GM18858 (cell line): ENCODE measurements around the gene TWIST2.

Experiments used
- ATAC-seq: cut with Tn5 transposase; IDR thresholded peaks from one replicate; pipeline ENCODE4 v1.9.1; 2021; ENCODE audit not compliant: unreplicated experiment

Gene TWIST2

DNA sequence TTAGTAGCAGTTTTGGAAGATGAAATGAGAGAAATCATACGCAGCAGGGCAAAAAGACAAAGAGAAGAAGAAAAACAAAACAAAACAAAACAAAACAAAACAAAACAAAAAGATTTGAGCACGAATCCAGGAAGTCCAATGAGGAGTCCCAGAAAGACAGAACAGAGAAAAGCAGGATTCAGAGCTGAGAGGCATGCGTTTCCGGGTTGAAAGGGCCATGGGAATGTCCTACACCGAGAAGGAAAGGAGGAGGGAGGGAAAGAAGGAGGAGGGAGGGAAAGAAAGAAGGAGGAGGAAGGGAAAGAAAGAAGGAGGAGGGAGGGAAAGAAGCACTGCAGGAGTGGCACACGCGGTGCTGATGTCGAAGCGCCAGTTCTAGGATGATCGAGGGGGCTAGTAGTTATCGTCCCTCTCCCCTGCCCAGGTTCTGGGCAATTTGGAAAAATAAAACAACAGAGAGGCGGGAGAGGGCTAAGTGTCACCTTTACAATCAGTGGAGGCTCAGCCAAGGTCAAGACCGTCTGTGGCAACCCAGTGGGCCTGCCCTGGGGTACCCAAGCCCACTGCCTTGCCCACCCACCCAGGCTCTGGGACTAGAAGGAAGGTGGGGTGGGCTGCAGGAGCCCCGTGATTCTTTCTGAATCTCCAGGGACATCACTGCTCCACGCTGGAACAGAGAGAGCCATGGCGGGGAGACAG lies 68.4 kb downstream of the TWIST2 start:
- ATAC-seq, result no peak

DNA sequence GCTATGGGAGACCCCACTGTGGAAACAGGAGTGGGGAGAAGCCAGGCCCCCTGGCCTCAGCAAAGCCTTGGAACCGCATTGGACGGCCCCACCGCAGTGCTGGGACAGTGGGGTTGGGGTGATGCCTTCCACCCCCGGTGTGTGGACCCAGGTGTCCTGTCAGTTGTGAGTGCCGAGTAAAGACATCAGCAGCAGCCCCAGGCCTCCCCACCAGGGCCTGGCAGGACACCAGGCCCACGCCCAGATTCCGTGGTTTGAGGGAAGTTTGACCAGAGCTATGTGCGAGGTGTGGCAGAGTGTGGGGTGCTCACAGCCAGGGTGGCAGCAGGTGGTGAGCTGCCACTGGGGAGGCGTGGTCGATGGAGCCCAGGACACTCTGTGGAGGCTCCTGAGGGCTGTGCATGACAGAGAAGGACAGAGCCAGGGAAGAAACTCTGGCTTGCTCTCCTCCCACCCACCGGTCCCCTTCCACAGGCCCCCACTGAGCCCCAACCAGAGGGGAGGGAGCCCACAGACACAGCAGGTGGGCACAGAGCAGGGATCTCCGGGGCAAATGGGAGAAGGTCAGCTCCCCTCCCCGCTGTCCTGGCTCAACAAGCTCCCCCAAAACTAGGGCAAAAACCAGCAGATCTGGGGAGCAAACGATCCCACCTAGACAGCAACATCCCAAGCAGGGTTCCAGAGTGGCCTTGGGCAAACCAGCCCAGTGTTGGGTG lies 69.1 kb downstream of the TWIST2 start:
- ATAC-seq, result no peak

DNA sequence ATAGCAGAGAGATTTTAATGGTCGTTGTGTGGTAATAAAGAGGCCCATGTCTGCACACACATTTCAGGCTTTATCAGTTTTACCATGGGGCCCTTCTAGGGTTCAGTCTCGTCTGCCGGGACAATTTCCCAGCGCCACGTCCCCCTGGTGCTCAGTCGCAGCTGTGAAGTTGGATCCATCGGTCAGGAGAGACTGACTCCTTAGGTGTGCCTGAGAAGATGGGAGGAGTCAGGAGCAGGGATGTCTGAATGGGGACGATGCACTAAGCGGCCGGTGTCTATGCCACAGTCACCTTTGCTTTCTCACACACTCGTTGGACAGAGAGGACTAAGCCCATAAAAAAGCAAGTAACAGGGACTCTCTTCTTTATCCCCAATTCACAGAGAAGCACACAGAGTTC lies 71.4 kb downstream of the TWIST2 start:
- ATAC-seq, result no peak

DNA sequence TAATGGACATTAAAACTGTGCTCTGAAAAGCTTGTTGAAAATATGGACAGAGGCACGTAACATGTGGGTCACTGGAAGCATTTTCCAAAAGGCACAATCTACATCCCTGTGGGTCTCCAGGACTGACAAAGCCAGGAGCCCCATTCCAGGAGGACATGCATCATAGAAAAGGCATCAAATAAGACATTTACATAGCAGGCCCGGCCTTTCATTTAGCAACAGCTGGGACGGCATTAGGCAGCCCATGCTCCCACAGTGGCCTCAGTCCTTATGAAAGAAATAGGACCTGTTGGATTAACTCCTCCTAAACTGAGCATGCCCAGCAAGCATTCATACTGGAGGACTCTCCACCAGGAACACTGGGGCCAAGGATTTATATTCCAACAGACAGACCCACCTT lies 72.2 kb downstream of the TWIST2 start:
- no peak for ATAC-seq

DNA sequence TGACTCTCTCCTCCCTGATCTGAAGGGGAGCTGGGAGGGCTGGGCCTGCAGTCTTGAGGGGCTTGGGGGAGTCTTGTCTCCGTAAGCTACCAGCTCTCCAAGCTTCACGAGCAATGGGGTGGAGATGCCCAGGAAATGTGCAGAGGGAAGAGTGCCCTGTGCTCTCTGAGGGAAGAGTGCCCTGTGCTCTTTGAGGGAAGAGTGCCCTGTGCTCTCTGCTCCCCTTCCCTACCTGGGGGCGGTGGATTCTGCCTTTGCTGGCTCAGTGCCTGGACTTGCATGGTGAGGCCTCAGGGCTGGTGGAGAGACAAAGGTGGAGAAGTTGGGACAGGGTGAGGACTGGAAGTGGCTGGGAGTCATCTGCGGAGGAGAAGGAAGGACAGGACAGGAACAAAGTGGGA lies 72.7 kb downstream of the TWIST2 start:
- ATAC-seq, result no peak

DNA sequence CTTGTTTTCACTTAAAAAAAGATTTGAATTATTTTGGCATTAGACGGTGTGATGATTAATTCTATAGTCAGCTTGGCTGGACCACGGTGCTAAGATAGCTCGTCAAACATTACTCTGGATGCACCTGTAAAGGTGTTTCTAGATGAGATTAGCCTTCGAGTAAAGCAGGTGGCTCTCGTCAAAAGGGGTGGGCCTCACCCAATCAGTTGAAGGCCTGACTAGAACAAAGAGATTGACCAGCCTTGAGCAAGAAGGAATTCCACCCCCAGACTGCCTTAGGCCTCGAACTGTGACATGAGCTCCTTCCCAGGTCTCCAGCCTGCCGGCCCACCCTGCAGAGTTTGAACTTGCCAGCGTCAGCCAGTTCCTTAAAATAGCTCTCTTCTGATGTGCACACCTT lies 73.4 kb downstream of the TWIST2 start:
- ATAC-seq, result no peak

DNA sequence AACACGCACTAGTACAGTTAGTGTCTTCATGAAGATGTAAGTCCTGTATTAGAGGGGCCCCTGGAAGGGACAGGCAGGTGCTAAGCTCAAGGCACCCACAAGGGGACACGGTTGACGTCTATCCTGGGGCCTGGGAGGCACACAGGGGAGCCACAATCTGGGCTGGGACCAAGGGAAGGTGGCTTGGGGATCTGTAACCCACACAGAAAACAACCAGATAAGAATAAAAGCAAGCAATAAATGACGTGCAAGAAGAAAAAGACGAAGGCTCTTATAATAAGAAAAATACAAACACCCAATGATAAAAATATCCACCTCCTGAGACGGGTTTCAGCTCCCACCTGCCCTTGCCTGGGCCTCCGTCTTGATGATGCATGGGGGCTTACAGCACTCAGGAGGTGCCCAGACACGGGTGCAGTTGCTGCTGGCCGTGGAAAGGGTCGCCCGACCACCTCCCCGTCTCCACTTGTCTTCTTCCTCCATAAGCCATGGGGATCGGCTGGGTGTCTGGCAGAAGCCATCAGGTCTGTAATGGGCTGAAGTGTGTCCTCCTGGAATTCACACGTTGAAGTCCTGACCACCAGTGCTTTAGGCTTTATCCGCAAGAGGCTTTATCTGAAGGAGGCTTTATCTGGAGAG lies 73.9 kb downstream of the TWIST2 start:
- no peak for ATAC-seq

DNA sequence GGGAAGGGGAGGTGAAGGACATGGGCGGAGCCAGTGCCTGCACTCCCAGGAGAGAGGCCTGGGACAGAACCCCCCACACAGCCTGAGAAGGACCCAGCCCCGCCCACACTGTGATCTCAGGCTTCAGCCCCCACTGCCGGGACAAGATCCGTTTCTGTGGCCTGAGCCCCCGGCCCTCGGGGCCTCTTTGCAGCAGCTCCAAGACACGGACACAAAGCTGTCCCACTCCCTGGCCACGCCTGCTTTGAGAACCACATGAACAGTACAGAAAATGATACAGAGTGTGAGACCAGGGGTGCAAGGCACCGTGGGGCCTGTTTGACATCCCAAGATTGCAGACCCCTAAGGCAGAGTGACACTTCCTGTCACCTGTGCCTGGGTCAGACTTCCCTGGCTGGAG lies 74.5 kb downstream of the TWIST2 start:
- ATAC-seq, result no peak

DNA sequence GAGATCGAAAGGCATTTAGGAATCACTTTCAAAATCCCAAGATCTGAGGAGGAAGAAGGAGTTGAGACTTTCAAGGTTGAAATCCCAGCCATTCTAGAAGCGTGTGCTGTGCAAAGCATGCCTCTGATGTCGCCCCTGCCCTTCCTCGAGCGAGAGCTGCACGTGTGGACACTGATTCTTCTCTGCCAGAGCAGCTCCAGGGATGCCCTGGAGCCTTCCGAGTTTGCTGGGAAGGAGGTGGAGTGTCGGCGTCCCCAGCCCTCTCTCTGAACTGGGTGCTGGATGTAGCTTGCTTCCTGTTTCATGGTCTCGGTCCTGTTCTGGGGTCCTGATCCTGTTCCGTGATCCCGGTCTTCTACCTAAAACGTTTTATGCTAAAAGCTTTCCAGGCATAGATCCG lies 76.1 kb downstream of the TWIST2 start:
- ATAC-seq, result no peak

DNA sequence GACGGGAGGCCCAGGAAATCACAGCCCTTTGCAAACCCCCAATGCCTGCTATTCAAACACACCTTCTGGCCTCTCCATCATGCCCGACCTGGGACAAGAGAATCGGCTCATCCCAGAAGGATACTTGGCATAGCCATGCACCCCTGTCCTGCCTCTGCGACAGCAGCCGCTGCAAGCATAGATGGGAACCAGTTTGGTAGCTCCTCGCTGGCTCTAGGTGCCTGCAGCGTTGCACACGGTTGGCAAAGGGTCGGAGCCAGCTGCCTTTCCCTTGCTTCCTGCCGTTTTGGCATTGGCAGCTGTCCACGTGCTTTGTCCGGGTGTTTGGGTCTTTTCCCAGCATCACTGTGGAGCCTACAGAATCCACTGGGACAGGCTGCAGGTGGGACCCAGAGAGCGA lies 76.9 kb downstream of the TWIST2 start:
- no peak for ATAC-seq

DNA sequence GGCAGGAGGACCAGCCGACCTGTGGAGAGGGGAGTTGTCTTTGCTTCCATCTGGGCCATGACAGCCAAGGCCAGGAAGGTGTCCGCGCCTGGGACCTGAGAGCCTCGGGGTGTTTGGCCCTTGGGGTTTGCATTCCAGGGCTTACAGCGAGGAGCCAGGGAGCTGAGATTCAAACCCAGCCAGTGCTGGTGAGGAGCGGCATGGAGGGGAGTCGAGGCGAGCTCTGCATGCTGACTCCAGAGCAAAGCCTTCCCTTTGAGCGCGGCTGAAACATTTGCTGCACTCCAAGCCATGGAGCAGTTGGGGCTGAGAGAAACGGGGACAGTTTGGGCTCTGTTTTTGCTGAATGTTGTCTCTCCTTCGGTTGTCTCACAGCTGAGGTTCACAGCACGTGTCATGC lies 77.4 kb downstream of the TWIST2 start:
- no peak for ATAC-seq

DNA sequence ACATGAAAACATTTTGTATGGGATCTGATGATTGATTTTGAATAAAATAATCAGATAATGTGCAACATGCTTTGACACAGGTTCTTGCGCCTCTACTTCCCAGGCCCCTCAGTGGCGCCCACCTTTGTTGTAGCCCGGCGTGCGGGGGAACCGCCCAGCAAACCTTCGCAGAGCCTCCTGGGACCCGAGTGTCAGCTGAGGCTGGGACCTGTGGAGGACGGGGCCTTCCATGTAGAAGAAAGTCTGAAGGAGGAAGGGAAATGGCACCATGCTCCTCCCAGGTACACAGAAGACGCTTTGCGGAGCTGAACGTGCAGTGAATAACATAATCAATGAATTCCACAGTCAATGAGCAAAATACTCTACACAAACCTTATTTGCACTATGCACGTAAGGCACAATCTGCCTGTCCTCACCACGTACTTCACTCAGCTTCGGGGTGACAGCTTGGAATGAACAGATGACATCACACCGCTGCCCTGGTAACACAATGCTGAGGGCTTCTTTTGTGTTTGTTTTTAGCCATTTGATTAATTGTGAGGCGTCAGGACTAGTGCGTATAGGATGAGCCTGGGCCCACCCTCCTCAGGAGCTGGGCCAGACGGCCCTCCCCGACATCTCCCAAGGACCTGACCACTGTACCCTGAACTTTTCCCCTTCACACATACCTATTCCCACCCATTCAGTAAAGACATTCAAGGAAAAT lies 78.1 kb downstream of the TWIST2 start:
- ATAC-seq, result no peak

DNA sequence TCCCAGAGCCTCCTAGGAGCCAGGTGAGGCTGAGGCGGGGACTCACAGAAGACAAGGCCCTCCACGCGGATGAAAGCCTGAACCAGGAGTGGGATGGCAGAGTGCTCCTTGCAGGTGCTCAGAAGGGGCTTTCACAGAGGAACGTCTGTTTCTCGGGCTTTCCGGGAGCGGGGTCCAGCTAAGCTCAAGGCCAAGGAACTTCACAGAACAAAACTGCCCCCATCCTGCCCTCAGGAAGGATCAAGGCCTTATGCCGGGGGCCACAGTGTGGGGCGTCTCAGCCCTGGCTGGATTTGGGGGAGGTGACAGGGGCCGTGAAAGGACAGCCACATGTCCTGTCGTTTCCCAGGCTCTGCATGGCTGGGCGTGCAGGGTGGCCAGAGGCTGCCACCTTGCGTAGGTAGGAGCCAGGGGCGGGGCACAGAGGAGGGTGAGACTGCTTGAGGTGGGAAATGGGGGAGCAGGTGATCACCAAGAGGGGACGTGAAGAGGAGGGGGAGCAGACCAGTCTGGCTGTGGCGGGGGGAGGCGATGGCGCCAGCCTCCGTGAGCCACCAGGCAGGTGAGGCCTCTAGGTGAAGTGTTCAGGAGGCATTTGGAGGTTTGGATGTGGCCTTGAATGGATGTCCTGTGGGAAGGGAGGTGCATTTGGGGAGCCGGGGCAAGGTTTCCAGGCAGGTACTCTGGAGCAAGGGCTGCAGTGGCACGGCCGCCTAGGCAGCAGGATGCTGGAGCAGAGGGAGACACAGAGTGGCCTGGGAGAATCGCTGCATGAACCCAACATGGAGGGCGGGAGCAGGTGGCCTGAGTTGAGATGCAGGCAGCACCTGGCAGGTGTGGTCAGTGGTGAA lies 79.1 kb downstream of the TWIST2 start:
- ATAC-seq, result no peak

DNA sequence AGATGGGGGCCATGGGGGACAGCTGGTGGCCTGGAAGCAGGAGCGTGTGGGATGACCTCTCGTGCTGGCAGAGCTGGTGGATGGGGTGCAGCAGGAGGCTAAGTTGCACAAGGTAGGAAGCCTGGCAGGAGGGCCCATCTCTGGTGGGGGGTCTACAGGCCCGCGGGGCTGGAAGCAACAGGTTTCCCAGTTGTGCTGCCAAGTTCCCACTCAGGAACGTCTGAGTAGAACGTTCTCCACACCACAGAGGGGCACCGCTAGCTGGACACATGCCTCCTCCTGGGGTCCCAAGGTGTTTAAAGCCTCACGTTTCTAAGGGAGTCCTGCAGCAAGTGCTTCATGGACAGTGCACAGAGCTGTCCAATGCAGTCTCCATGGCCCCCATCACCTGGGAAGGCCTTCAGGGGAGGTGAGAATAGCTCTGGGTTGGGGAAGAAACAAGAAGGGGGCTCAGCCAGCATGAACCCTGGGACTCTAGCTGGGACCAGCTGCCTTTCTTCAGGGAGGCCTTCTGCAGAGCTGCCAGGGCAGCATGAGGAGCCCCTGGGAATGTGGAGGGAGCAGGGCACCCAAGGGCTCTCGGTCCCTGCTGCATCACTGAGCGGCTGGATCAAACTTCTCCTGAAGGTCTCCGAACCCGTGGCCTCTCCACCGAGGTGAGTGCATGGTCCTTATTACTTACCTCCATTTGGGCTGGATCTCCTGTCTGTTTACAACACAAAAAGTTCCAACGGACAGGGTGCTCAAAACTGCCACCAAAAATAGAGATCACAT lies 80.0 kb downstream of the TWIST2 start:
- ATAC-seq, result no peak

DNA sequence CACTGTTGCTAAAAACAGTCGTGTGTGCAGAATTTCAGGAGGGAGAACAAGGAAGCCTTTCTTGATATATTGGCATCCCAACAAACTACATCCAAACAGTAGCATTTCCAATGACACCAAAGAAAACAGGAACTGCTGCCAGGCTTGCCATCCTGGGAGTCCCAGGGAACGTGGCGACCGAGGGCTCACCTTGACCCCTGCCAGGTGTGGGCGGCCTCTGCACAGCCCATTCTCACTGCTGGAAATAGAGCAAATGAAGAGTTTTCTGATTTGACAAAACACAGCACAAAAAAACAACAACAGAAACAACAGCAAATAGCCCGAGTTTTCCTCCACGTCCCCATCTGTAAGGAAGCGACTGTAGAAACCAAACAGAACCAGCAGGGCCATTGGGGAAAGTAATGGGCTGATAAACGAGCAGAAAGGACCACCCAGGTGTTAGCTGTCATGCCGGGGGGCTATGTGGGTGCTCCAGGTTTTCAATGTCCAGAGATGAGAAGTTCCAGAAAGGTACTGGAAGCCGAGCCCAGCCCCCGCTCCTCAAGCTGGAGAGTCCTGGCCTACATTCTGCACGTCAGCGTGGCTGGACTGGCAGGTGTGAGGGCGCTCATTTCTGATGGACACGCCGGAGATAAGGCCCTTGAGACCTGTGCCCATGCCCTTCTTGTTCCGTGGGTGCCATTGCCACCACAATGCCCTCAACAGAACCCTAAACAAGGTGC lies 80.8 kb downstream of the TWIST2 start:
- ATAC-seq, result no peak

DNA sequence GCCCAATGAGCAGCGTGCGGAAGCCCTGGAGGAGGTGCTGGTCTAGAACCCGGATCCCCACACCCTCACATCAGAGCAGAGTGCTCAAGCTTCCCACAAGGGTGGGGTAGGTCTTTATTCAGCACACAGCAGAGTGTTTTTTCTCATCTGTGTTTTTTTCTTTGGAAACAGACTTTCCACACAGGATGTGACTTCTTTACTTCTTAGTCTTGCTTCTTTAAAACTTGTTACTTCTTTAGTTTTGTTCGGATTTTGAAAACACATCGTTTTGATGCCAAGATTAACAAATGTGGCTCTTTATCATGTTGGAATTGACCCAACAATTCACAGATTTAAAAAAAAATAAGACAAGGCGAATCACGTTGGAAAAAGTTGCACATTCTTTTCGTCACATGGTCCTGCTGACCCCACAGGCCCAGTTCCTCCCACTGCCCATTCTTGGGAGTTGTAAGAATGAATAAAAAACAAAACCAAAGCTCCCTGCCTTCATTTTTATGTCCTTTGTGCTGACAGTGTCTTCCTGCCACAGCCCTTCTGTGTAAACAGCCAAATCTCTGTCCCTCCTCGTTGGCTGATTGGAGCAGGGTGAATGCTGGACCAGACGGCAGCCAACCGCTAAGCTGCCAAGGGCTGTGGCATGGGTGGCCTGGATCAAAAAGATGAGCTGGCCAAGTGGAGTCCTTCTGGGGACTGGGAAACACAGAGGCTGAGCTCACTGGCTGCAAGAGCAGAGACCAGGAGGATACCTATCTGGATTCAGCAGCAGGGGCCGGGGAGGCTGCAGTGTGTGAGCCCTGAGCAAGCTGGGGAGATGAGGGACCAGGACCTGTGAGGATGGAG lies 81.6 kb downstream of the TWIST2 start:
- no peak for ATAC-seq

DNA sequence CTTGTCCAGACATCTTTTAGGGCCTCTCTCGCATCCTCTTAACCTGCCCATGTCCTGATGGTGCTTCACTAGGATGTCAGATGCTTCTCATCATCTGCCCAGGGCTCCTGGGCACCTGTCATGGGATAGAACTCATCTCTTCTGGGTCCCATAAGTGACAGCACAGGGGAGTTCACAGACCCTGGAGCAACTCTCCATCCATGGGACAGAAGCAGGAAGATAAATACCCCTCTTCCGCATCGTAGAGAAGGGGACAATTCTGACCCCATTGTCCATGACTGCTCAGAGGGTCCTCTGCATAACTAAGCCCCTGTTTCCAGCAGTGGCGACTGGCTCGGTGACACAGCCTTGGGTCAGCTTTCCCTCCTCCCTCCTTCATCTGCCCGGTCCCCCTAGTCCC lies 82.3 kb downstream of the TWIST2 start:
- no peak for ATAC-seq
